Mucosa of rectum (tissue), 2 donors: ENCODE results near the gene INTS6L.

ENCODE experiments used
- H3K27ac ChIP-seq, 2 donors: one replicate each; pipeline ENCODE4 v1.7.0; 2013; ENCODE audit warnings: inconsistent platforms in 2 of 2, low read depth in 2 of 2, low read length in 2 of 2
- H3K27me3 ChIP-seq, 2 donors: one replicate each; pipeline ENCODE4 v1.7.0; 2013; ENCODE audit warnings: low read length in 2 of 2; ENCODE audit not compliant: control insufficient read depth in 2 of 2, insufficient read depth in 2 of 2
- H3K36me3 ChIP-seq, 2 donors: one replicate each; pipeline ENCODE4 v1.7.0; 2013; ENCODE audit warnings: low read length in 2 of 2; ENCODE audit not compliant: control insufficient read depth in 2 of 2, insufficient read depth in 2 of 2
- H3K4me1 ChIP-seq, 2 donors: one replicate each; pipeline ENCODE4 v1.7.0; 2013; ENCODE audit warnings: low read length in 2 of 2, mild to moderate bottlenecking in 1 of 2; ENCODE audit not compliant: control insufficient read depth in 2 of 2, insufficient read depth in 2 of 2
- H3K4me3 ChIP-seq, 2 donors: one replicate each; pipeline ENCODE4 v1.7.0; 2013; ENCODE audit warnings: low read length in 2 of 2
- H3K9ac ChIP-seq, 2 donors: one replicate each; pipeline ENCODE4 v1.7.0; 2013; ENCODE audit warnings: low read length in 2 of 2, low read depth in 1 of 2, mild to moderate bottlenecking in 1 of 2
- H3K9me3 ChIP-seq, 2 donors: one replicate each; pipeline ENCODE4 v1.7.0; 2013; ENCODE audit warnings: low read length in 2 of 2; ENCODE audit not compliant: control insufficient read depth in 2 of 2
- donor health status: healthy.
- donor health status: Normal muscosa, but diverticular disease.

The INTS6L gene

DNA sequence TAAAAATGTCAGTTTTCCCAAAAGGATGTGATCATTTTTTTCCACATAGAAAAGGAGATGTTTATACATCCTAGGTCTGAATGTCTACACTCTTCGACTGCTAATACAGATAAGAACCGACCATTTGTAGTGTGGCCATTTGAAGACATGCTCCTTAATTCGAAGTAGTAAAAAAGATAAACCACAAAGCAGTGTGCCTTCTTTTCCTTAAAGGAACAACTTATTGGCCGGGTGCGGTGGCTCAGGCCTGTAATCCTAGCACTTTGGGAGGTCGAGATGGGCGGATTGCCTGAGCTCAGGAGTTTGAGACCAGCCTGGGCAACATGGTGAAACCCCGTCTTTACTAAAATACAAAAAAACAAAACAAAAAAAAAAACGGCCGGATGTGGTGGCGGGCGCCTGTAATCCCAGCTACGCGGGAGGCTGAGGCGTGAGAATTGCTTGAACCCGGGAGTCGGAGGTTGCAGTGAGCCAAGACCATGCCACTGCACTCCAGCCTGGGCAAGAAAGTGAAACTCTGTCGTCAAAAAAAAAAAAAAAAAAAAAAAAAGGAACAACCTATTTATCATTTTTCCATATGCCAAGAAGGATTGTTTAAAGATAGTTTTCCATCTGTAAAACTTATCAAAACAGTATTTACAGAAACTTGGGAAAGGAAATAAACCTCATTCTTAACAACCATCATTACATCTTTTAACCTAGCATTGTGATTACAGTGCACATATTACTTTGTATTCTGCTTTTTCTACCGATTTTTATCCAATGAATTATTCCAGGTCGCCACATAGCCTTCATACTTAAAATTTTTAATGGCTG, 2.6 kb downstream of the INTS6L start:
- Histone ChIP-seq H3K36me3 (no peaks in the 10 kb centered on the region), H3K9me3 (no peaks in the 10 kb centered on the region), H3K4me1 (peaks cover 0 to 7% of the 10 kb centered on the region in 2 donors), H3K4me3 (peak overlapping the region; percentile 68 to 79), H3K27ac (peak overlapping the region; percentile 76 to 85), H3K9ac (no peak overlapping the region), H3K27me3 (peaks cover 0 to 3% of the 10 kb centered on the region in 2 donors)

DNA sequence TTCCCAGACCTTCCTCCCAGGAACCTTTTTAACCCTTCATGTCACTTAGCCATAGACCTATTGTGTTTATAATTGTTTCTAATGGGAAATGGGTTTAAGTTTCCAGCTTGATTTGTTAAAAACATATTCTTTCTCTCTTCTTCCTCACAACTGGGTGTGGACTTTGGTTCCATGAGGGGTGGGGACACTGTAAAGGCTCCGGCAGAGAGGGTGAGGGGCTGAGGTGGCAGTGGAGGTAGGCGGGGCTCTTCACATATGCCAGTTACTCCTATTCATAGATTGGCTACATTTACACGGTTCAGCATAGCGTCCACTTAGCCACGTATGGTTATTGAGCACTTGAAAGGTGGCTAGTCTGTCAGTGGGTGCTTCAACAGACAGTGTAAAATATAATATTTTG, 7.8 kb downstream of the INTS6L start:
- Histone ChIP-seq H3K4me3 (no peak overlapping the region), H3K36me3 (no peaks in the 10 kb centered on the region), H3K27ac (peak overlapping the region in 1 of 2 donors; percentile 23), H3K27me3 (peaks cover 0 to 3% of the 10 kb centered on the region in 2 donors), H3K9me3 (no peaks in the 10 kb centered on the region), H3K9ac (no peak overlapping the region), H3K4me1 (peaks cover 0 to 2% of the 10 kb centered on the region in 2 donors)

DNA sequence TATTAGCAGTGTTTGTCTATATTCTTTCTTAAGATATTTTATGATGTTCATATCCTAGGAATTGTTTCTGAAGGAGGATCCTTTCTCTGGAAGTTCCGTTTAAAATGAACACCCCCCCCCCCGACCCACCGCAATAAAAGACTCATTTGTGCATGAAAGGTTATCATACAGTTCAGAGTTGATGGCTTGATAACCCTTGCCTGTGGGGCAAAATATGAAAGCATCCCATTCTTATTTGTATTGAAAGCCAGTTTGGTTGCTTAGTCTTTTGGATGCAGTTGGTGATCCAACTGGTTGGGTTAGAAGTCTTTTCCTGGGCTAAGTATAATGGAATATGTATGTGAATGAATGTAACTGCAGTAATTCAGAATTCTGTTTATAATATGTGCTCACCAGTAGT, 8.3 kb downstream of the INTS6L start:
- H3K4me1 ChIP-seq = peaks cover 0 to 2% of the 10 kb centered on the region in 2 donors
- no peak overlapping the region for H3K9ac ChIP-seq
- H3K27me3 ChIP-seq = peaks cover 0 to 3% of the 10 kb centered on the region in 2 donors
- no peak overlapping the region for H3K4me3 ChIP-seq
- no peak overlapping the region for H3K27ac ChIP-seq
- no peaks in the 10 kb centered on the region for H3K9me3 ChIP-seq
- H3K36me3 ChIP-seq = no peaks in the 10 kb centered on the region

DNA sequence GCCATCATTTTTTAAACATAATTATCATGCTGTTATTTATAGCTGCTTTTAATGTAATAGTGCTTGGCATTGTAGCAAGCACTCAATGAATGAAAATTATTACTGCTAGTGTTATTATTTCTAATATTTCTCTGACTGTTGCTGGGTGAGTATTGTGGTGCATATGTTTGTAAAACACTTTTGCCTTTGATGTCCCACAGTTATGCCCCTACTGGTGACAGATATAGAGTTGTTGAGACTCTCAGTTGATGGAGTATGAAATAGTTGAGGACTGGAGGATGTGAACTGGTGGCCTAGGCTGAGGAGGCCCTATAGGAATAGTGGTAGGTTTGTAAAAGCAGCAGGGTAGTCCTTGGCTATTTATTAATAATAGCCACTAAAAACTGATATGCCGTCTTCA, 9.6 kb downstream of the INTS6L start:
- no peak overlapping the region for H3K9ac ChIP-seq
- no peak overlapping the region for H3K4me3 ChIP-seq
- H3K36me3 ChIP-seq = no peaks in the 10 kb centered on the region
- H3K27me3 ChIP-seq = peaks cover 0 to 3% of the 10 kb centered on the region in 2 donors
- peaks cover 0 to 2% of the 10 kb centered on the region in 2 donors for H3K4me1 ChIP-seq
- H3K9me3 ChIP-seq = no peaks in the 10 kb centered on the region
- no peak overlapping the region for H3K27ac ChIP-seq

DNA sequence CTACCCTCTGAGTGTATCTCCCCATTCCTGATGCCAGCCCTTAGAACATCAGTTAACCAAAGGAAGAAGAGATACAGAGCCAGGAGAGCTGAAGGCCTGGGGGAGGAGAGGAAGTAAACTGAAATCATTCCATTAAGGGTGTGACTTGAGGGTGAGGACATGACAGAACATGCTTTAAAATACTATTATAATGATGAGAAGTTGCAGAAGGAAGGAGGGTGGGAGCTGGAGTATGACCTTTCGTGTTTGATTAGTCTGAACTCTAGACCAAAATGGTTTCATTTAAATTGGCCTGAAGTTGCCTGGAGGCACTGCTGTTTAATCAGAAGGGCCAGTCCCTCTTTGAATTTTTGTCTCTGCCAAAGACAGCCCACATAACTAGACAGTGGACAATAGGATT, 11.4 kb downstream of the INTS6L start:
- Histone ChIP-seq H3K27ac (no peak overlapping the region), H3K9me3 (no peaks in the 10 kb centered on the region), H3K27me3 (no peaks in the 10 kb centered on the region), H3K36me3 (no peaks in the 10 kb centered on the region), H3K9ac (no peak overlapping the region), H3K4me1 (peaks cover 0 to 5% of the 10 kb centered on the region in 2 donors), H3K4me3 (no peak overlapping the region)

DNA sequence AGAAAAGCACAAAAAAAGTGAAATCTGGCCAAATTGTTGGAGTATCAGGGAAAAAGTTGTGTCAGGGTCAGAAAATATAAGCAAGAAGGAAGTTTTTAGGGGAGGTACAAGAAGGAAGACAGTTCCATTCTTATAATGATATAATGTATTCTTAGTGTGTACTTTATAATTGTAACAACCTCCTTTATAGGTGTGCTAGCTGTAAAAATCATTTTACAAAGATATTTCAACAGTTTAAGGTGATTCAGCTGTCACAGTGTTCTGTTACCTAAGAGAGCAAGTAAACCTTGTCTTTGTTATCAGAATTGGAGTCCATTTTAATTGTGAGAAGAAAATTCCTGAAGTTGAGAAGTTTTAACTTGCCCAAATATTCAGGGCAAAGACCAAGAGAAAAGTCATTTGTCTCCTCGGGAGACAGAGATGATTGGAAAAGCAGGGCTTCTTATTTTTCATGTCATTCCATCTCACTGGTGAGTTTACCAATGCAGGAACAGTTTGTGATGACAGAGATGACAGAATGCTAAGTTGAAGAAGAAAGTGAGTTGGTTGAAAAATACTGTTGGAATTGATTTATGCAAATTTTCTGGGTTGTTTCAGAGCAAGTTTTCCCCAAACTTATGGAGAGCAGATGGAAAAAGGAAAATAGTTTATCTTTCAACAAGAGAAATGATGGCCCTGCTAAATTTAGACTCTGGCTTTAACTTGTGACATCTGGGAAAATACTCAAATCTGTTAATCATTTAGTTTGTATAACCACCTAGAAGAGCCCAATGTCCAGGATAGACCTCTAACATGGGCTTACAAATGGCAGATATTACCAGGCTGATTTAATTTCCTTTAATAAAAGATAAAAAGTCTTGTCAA, 14.8 kb downstream of the INTS6L start:
- Histone ChIP-seq H3K4me1 (peaks cover 0 to 3% of the 10 kb centered on the region in 2 donors), H3K36me3 (no peaks in the 10 kb centered on the region), H3K27me3 (no peaks in the 10 kb centered on the region), H3K4me3 (no peak overlapping the region), H3K9me3 (no peaks in the 10 kb centered on the region), H3K9ac (no peak overlapping the region), H3K27ac (no peak overlapping the region)

DNA sequence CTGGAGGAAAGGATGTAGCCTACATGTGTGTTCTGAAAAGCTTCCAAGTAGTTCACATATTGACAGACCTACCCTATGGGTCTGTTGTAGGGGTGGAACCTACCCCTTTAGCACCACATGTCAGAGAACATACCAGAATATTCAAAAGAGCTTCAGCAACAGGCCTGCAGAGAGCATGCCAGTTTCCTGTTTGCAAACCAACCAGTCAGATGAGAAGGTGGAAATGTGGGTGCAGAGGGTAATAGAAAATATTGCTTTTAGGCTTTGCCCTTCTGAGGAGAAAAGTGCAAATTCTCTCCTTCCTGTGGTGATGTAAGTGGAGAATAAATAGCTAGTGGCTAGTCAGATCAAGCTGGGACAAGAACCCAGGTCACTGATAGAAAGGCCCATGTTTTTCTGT, 16.4 kb downstream of the INTS6L start:
- no peaks in the 10 kb centered on the region for H3K36me3 ChIP-seq
- no peak overlapping the region for H3K4me3 ChIP-seq
- H3K9me3 ChIP-seq = no peaks in the 10 kb centered on the region
- H3K4me1 ChIP-seq = peaks cover 0 to 3% of the 10 kb centered on the region in 2 donors
- H3K27me3 ChIP-seq = no peaks in the 10 kb centered on the region
- H3K9ac ChIP-seq = no peak overlapping the region
- H3K27ac ChIP-seq = no peak overlapping the region

DNA sequence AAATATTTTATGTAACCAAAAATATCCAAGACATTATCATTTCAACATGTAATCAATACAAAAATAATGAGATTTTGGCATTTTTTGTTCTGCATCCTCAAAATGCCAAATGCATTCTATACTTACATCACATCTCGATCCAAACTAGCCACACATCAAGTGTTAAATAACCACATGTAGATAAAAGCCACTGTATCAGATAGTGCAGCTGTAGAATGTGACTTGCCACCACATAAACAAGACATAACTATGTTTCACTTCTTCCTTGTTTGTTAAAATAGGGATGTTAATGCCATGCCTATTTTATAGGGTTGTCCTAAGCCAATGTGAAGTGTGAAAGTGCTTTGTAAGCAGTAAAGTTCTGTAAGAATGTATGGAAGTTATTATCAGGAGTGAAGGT, 20.9 kb downstream of the INTS6L start:
- Histone ChIP-seq H3K9me3 (no peaks in the 10 kb centered on the region), H3K4me1 (peaks cover 5 to 7% of the 10 kb centered on the region in 2 donors), H3K27me3 (no peaks in the 10 kb centered on the region), H3K9ac (no peak overlapping the region), H3K36me3 (no peaks in the 10 kb centered on the region), H3K27ac (no peak overlapping the region), H3K4me3 (no peak overlapping the region)

DNA sequence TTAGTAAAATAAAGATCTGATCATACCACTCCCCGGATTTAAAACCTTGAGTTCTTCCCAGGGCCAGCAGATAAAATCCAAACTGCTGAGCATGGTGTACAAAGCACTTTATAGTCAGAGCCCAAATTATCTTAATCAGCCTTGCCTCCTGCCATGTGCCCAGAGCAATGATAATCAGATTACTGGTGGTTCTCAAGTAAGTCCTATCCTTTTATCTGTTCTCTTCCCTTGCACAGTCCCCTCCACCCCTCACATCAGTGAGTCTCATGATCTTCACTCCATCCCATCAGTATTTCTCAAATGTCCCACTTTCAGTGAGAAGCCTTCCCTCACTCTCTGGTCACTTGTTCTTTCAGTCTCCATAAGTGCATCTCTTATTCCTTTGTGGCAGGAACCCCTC, 22.7 kb downstream of the INTS6L start:
- Histone ChIP-seq H3K9me3 (no peaks in the 10 kb centered on the region), H3K9ac (no peak overlapping the region), H3K4me1 (peaks cover 5 to 7% of the 10 kb centered on the region in 2 donors), H3K27ac (no peak overlapping the region), H3K4me3 (no peak overlapping the region), H3K27me3 (no peaks in the 10 kb centered on the region), H3K36me3 (no peaks in the 10 kb centered on the region)

DNA sequence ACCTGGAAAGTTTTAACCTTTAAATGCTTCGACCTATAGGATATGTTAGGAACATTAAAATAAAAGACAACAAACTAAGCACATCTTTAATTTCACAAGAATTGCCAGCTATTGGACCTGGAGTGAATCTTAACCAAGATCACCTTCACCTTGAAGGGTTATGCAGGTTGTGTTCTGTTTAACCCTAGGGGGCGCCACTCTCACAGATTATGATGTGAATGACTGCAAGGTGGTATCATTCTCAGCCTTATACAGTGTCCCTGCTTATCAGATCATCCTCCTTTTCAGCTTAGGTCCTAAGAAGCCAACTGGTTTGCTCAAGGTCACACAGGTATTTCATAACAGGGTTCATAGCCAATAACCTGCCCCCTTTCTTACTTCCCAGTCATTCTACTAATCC, 23.5 kb downstream of the INTS6L start:
- Histone ChIP-seq H3K36me3 (no peaks in the 10 kb centered on the region), H3K4me3 (peak overlapping the region in 1 of 2 donors; percentile 39), H3K27me3 (no peaks in the 10 kb centered on the region), H3K9me3 (no peaks in the 10 kb centered on the region), H3K4me1 (peaks cover 5 to 7% of the 10 kb centered on the region in 2 donors), H3K9ac (no peak overlapping the region), H3K27ac (peak overlapping the region; percentile 5 to 33)
